PC-9 (cell line): ENCODE results near the gene EEA1. TPM values are rescaled to one million over a fixed set of nuclear protein-coding genes. Genes with fewer than 3 reads are reported as not detected.
"Not testable (repeated sequence)": the region's sequence is repeated elsewhere in the genome, so short reads cannot be mapped to it uniquely, and the experiment has no call there.

Source experiments
- BruUV-seq: library from RNA; stranded (reverse); fragments of 400-500 nt; replicated peaks from 2 replicates; lab custom pipeline; 2021; lab: Mats Ljungman, UMichigan
- CTCF ChIA-PET: fragments of 300-600 bp; sonication (Branson Sonifier 250); formaldehyde crosslinking; loops from one replicate; lab custom pipeline; 2022; ENCODE audit warnings: antibody characterized with exemption; lab: Charles Lee
- POLR2A ChIA-PET: fragments of 300-600 bp; sonication (Branson Sonifier 250); formaldehyde crosslinking; loops from one replicate; lab custom pipeline; 2022; ENCODE audit warnings: antibody characterized with exemption; ENCODE audit not compliant: unreplicated experiment; lab: Charles Lee
- DNase-seq, 2 experiments: peaks; one replicate each; pipeline versions ENCODE4 v3.0.0 to v3.0.0-alpha.2; 2015 to 2022; ENCODE audit warnings: mixed read lengths in 1 of 2
- H2AFZ ChIP-seq: fragments of 200-600 bp; sonication (generic); 2 replicates; pipeline ENCODE4 v1.8.1; 2017; ENCODE audit warnings: antibody characterized with exemption
- H3F3A ChIP-seq: fragments of 200-600 bp; sonication (generic); 2 replicates; pipeline ENCODE4 v1.8.1; 2017; ENCODE audit warnings: antibody characterized with exemption, mild to moderate bottlenecking, low read depth; ENCODE audit not compliant: insufficient read depth
- H3K27ac ChIP-seq: fragments of 200-600 bp; sonication (generic); 2 replicates; pipeline ENCODE4 v1.6.1; 2016; ENCODE audit warnings: mixed run types
- H3K27me3 ChIP-seq: fragments of 200-600 bp; sonication (generic); 2 replicates; pipeline ENCODE4 v1.6.1; 2016; ENCODE audit warnings: low read depth, mixed run types; ENCODE audit not compliant: insufficient read depth
- H3K36me3 ChIP-seq: fragments of 200-600 bp; sonication (generic); 2 replicates; pipeline ENCODE4 v1.6.1; 2016; ENCODE audit warnings: low read depth, mixed run types
- H3K4me1 ChIP-seq: fragments of 200-600 bp; sonication (generic); replicated peaks from 2 replicates; pipeline ENCODE4 v1.6.1; 2016; ENCODE audit warnings: mixed run types; ENCODE audit not compliant: insufficient read depth
- H3K4me2 ChIP-seq: fragments of 200-600 bp; sonication (generic); 2 replicates; pipeline ENCODE4 v1.6.1; 2017; ENCODE audit warnings: mixed run types
- H3K4me3 ChIP-seq: fragments of 200-600 bp; sonication (generic); 2 replicates; pipeline ENCODE4 v1.6.1; 2016; ENCODE audit warnings: mixed run types
- H3K79me2 ChIP-seq: fragments of 200-600 bp; sonication (generic); 2 replicates; pipeline ENCODE4 v1.6.1; 2017; ENCODE audit warnings: low read depth, mixed run types
- H3K9me2 ChIP-seq: fragments of 200-600 bp; sonication (generic); 2 replicates; pipeline ENCODE4 v1.8.1; 2017; ENCODE audit warnings: mild to moderate bottlenecking; ENCODE audit not compliant: insufficient read depth
- H3K9me3 ChIP-seq: fragments of 200-600 bp; sonication (generic); 2 replicates; pipeline ENCODE4 v1.8.1; 2016; ENCODE audit warnings: low read depth; ENCODE audit not compliant: insufficient read depth
- H4K20me1 ChIP-seq: fragments of 200-600 bp; sonication (generic); 2 replicates; pipeline ENCODE4 v1.8.1; 2017; ENCODE audit not compliant: insufficient read depth
- CTCF ChIP-seq: fragments of 200-600 bp; sonication (generic); conservative IDR thresholded peaks from 2 replicates; pipeline ENCODE4 v1.6.1; 2017; ENCODE audit warnings: mixed run types, antibody characterized with exemption, mild to moderate bottlenecking, moderate library complexity
- EZH2 ChIP-seq: fragments of 200-600 bp; sonication (generic); IDR thresholded peaks from 2 replicates; pipeline ENCODE4 v1.8.0; 2017; ENCODE audit warnings: antibody characterized with exemption, low read depth
- intact Hi-C: fragments of 100-400 bp; cut with micrococcal nuclease; formaldehyde crosslinking; loops from one replicate; pipeline ENCODE4 v1.10.0; 2022; ENCODE audit not compliant: unreplicated experiment
- total RNA-seq: library from RNA; stranded (reverse); gene quantifications from 2 replicates; pipeline ENCODE4 v1.2.3, GENCODE V29; 2021

Gene EEA1
- total RNA-seq, 1 experiment from 2014 or later, result 15.7 TPM

- POLR2A ChIA-PET, result no interaction called here
- intact Hi-C loops, result no loop called here
- H4K20me1 ChIP-seq, result no peaks in the 10 kb centered on the region
- no peaks in the 10 kb centered on the region for H3K9me3 ChIP-seq
- TF ChIP-seq CTCF, result no peak
- no peak for TF ChIP-seq EZH2
- H3K27me3 ChIP-seq, result no peaks in the 10 kb centered on the region
- CTCF ChIA-PET, result interaction anchor here (0.7 kb wide), 1 partner anchor 494 kb away, joined by 3 read pairs; no protein-coding TSS in a partner anchor
- H3K4me3 ChIP-seq, result no peak overlapping the region
- no peak overlapping the region for H3K4me2 ChIP-seq
- H3K79me2 ChIP-seq, result no peaks in the 10 kb centered on the region
- H3K9me2 ChIP-seq, result no peaks in the 10 kb centered on the region
- no peak overlapping the region for H2AFZ ChIP-seq
- DNase-seq, result no peak
- H3K36me3 ChIP-seq, result no peaks in the 10 kb centered on the region
- no peak overlapping the region for H3K27ac ChIP-seq
- H3F3A ChIP-seq, result no peaks in the 10 kb centered on the region
- H3K4me1 ChIP-seq, result no peaks in the 10 kb centered on the region
- no TSS peak for BruUV-seq
Measured at GRCh38 chr12:92796650-92797049, 132.4 kb downstream of the EEA1 start.

- Histone ChIP-seq H3K4me3 (no peak overlapping the region), H2AFZ (no peak overlapping the region), H4K20me1 (no peaks in the 10 kb centered on the region), H3K79me2 (no peaks in the 10 kb centered on the region), H3F3A (no peaks in the 10 kb centered on the region), H3K4me1 (no peaks in the 10 kb centered on the region), H3K9me2 (no peaks in the 10 kb centered on the region), H3K27ac (no peak overlapping the region), H3K4me2 (no peak overlapping the region), H3K36me3 (no peaks in the 10 kb centered on the region), H3K27me3 (no peaks in the 10 kb centered on the region), H3K9me3 (no peaks in the 10 kb centered on the region)
- BruUV-seq, result no TSS peak
- no peak for TF ChIP-seq EZH2
- TF ChIP-seq CTCF, result no peak
- intact Hi-C loops, result no loop called here
- ChIA-PET POLR2A (no interaction called here), CTCF (interaction anchor here (0.7 kb wide), 1 partner anchor 79 kb away, joined by 3 read pairs; no protein-coding TSS in a partner anchor)
- no peak for DNase-seq
Measured at GRCh38 chr12:92794814-92795213, 134.3 kb downstream of the EEA1 start.

- H3K36me3 ChIP-seq, H3K9me3 ChIP-seq, H3K4me3 ChIP-seq, intact Hi-C loops, BruUV-seq, H3K9me2 ChIP-seq, H3K4me1 ChIP-seq, H3K27ac ChIP-seq, H2AFZ ChIP-seq, H3K4me2 ChIP-seq, CTCF ChIA-PET, H3K27me3 ChIP-seq, H3K79me2 ChIP-seq, DNase-seq, POLR2A ChIA-PET, H3F3A ChIP-seq, H4K20me1 ChIP-seq: not testable (repeated sequence)
Measured at GRCh38 chr12:92794356-92794755, 134.7 kb downstream of the EEA1 start.

- Histone ChIP-seq H3K4me3 (no peak overlapping the region), H3K27ac (no peak overlapping the region), H3K27me3 (no peaks in the 10 kb centered on the region), H3K79me2 (no peaks in the 10 kb centered on the region), H3F3A (0 out of 2 replicates have a peak, but pooled peaks cover 5% of the 10 kb centered on the region), H4K20me1 (no peaks in the 10 kb centered on the region), H3K9me2 (no peaks in the 10 kb centered on the region), H3K36me3 (no peaks in the 10 kb centered on the region), H2AFZ (no peak overlapping the region), H3K9me3 (no peaks in the 10 kb centered on the region), H3K4me2 (no peak overlapping the region), H3K4me1 (no peaks in the 10 kb centered on the region)
- BruUV-seq, result no TSS peak
- ChIA-PET POLR2A (interaction anchor here (0.6 kb wide), 1 partner anchor 724 kb away, joined by 3 read pairs; no protein-coding TSS in a partner anchor), CTCF (interaction anchor here (0.5 to 0.6 kb wide), 2 partner anchors 85 to 188 kb away, joined by 3 to 4 read pairs; no protein-coding TSS in a partner anchor)
- TF ChIP-seq CTCF (no peak), EZH2 (no peak)
- DNase-seq, result no peak
- intact Hi-C loops, result loop anchor here (5.0 kb wide), 2 partner anchors 196 to 631 kb away; no protein-coding TSS in a partner anchor
Measured at GRCh38 chr12:92786045-92786444, 143.1 kb downstream of the EEA1 start.
